HG02852 (cell line): ENCODE results near the gene B3GLCT.
"Not testable (repeated sequence)": the region's sequence is repeated elsewhere in the genome, so short reads cannot be mapped to it uniquely, and the experiment has no call there.

Experiments used
- ATAC-seq: cut with Tn5 transposase; IDR thresholded peaks from one replicate; pipeline ENCODE4 v1.9.1; 2021; ENCODE audit warnings: mild to moderate bottlenecking, moderate library complexity; ENCODE audit not compliant: unreplicated experiment

B3GLCT gene

DNA sequence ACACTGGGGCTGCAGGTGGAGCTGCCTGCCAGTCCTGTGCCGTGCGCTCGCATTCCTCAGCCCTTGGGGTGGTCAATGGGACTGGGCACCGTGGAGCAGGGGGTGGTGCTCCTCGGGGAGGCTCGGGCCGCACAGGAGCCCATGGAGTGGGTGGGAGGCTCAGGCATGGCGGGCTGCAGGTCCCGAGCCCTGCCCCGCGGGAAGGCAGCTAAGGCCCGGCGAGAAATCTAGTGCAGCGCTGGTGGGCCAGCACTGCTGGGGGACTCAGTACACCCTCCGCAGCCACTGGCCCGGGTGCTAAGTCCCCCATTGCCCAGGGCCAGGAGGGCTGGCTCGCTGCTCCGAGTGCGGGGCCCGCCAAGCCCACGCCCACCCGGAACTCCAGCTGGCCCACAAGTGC lies 139.8 kb downstream of the B3GLCT start:
- not testable (repeated sequence) for ATAC-seq

DNA sequence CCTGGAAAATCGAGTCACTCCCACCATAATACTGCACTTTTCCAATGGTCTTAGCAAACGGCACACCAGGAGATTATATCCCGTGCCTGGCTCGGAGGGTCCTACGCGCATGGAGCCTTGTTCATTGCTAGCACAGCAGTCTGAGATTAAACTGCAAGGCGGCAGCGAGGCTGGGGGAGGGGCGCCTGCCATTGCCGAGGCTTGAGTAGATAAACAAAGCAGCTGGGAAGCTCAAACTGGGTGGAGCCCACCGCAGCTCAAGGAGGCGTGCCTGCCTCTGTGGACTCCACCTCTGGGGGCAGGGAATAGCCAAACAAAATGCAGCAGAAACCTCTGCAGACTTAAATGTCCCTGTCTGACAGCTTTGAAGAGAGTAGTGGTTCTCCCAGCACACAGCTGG lies 141.1 kb downstream of the B3GLCT start:
- ATAC-seq = not testable (repeated sequence)

DNA sequence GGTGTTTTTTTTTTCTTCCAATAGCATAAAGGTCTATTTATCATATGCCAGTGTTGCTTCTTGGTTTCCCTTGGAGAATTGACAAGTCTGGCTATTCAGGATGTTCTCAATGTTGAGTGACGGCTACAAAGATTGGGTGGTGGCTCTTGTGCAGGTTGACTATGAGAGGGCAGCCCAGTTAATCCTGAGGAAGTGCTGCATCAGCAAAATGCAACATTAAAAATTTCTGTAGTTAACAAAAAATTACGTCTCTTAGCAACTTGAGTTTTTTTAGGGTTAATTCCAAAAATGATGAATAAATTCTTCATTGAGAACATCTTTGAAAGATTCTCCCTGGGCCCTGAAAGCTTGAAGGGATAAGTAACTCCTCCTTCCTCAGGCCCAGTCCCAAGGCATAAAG lies 147.1 kb downstream of the B3GLCT start:
- no peak for ATAC-seq

DNA sequence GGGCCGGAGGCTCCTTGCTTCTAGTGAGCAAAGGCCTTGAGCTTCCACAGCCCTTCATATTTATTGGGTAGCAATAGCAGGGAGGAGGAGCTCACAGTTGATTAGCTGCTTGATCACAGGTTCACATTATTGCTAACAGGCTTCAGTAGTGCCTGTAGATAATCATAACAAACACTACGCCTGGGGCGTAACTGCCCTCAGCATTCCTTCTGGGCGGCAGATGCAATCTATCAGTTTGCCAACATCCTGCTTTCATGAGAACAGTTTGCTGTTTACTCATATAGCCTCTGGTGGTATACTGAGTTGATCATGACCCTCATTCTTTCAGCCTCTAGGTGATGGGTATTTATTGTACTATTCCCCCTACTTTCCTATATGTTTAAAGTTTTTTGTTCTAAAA lies 149.4 kb downstream of the B3GLCT start:
- no peak for ATAC-seq

- ATAC-seq = no peak
These were observed 150.8 kb downstream of the B3GLCT start for GRCh38 chr13:31350560-31350959.

- ATAC-seq = no peak
These were observed 151.6 kb downstream of the B3GLCT start for GRCh38 chr13:31351376-31351775.

DNA sequence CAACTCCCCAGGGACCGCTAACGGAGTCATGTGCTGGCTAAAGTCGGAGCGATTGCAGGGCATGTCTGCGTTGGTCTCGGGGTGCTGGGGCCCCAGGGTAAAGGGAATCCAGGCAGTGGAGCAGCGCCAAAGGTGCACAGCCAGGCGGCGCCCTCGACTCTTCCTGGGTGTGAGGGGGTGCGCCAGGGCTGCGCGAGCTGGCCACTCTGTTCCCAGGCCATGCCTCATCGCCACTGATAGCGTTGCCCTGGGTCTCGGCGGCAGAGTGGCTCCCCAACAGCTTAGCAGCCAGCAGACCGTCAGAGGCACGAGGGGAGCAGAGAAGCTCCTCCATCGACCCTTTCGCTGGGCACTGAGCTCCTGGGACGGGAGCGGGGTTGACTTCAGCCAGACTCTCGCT lies 152.7 kb downstream of the B3GLCT start:
- no peak for ATAC-seq

DNA sequence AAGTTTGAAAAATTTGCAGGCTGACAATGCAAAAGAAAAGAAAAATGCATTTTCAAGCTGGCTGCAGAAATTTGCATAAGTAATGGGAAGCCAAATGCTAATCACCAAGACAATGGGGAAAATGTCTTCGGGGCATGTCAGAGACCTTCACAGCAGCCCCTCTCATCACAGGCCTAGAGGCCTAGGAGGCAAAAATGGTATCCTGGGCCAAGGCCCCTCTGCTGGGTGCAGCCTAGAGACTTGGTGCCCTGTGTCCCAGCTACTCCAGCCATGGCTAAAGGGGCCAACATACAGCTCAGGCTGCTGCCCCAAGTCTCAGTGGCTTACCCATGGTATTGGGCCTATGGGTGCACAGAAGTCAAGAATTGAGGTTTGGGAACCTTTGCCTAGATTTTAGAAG lies 155.2 kb downstream of the B3GLCT start:
- no peak for ATAC-seq

DNA sequence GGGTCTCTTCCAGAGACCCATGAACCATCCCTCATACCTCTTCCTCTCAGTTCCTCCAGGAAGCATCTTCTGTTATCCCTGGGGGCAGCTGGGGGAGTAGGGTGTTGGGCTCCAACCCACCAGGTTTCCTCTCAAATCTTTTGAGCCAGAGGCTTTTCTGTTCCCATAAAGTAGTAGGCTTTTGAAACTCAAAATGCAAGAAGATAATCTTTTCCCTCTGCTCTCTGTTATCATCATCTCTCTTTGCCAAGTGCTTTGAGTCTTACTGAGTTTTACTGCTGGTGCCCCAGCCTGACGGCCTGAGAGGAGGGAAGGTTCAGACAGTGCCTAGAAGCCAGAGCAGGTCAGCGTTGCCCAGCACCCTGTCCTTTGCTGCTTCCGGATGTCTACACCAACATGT lies 157.2 kb downstream of the B3GLCT start:
- ATAC-seq = no peak

GRCh38 chr13:31357581-31357980 lies 157.8 kb downstream of the B3GLCT start:
- no peak for ATAC-seq

DNA sequence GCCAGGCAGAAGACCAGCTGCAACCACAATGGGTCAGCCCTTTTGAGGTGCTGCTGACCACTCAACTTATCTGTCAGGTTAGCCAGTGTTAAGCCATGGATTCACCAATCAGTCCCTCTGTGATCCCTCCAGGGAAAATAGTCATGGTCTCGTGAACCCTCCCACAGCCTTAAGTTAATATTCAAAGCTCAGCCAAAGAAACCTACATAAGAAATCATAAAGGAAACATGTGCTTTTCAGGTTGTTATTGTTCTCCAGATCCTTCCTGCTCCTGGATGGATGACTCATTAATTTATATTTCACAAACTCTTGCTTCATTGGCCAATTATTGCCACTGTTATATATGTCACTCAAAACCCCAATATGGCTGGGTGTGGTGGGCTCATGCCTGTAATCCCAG lies 161.9 kb downstream of the B3GLCT start:
- no peak for ATAC-seq

- no peak for ATAC-seq
These were observed 165.9 kb downstream of the B3GLCT start for GRCh38 chr13:31365630-31366029.

DNA sequence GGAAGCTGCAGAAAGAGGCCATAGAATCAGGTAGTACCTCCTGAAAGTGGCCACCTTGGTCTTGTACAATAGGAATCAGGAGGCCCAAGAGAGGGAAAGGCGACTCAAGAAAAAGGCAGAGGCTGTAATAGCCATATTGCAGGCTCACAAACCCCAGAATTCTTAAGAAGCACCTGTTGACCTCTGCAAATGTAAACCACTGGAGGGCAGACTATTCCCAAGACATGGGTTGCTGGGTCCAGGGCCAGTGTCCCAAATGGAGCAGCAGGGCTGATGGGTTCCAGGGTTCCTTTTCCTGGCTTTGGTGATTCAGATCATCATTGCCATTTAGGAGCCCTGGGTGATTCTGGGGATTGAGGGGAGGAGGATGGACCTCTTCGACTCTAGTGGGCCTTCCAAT lies 167.6 kb downstream of the B3GLCT start:
- no peak for ATAC-seq

DNA sequence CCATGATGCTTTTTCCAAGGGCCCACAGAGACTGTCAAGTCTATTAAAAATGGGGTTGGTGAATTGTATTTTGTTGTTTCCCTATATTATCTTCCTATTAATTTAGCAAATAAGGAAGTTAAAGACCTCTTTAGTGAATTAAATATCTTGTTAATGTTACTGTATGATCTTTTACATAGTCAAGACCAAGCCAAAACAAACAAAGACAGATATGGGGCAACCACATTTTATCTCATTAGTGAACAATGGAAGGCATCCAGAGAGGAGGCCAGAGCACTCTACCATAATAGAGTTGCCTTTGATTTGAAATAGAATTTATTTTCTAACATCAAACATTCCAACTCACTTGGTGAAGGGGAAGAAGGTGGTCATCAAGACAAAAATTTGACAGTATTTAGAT lies 169.4 kb downstream of the B3GLCT start:
- no peak for ATAC-seq

DNA sequence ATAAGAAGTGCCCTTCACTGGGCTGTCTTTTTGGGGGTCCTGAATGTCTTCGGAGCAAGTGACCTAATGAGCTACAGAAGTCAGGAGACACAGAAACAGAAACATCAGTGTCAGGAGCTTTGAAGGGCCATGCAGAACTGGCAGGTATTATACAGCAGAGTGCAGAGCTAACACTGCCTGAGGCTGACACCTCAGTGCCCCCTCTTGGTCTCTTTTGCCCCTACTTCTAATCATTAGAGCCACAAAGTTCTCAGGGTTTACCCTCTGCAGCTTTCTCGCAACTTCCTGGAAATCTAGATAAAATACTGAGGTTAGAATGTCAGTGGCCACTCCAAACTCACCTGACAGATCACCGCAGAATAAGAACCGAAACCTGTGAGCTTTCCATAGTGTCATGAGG lies 172.7 kb downstream of the B3GLCT start:
- no peak for ATAC-seq

DNA sequence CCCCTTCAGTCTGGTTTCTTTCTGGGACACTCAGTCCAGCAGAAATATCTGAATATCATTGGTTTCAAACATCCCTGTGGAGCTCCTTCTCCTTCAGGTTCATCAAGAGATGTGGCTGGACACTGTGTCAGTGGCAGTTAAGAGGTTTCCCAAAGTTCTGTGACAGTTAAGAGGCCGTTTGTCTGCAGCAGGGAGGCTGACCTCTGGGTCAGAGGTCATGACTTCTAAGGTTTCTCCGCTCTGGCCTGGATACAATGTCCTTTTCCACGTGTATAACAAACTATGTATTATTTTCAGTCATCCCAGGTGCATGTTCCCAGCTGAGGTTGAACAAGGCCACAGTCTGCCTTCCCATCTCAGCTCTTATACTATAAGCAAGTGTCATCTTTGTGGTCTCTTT lies 174.9 kb downstream of the B3GLCT start:
- ATAC-seq = no peak

DNA sequence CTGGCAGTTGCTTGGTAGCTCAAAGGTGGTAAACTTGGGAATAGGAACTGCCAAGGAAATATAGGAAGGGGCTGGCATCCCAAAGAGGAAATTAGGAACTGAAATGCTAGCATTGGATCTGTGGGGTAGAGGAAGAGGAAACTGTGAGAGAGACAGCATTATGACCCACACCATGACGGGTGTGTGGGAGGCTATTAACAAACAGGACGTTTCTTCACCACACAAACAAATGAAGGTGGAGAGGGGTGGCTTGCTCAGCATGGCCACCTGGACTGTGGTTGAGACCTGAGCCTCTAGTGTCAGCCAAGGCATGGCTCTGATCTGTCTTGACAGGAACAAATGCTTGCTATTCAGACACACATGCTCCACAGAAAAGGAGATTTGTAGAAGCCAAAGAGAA lies 178.2 kb downstream of the B3GLCT start:
- no peak for ATAC-seq

DNA sequence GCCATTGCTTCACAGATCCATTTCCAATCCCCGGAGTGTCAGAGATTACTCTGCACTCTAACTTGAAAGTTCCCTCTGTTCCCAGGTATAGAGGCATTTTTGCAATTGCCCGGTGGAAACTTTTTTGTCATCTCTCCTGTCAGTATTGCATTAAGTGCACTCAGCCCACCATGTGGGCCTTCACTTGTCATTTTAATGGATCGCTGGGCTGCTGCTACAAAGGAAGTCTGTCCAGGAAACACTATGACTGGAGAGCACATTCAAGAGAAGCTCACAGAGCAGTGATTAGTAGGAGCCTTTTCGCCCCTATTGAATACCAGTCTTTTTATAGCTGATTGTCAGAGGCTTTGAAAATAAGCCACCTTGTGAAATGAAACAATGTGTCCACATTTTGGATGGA lies 180.9 kb downstream of the B3GLCT start:
- ATAC-seq = no peak
